ENCODE results near the gene BTNL9. TPM values are rescaled to one million over a fixed set of nuclear protein-coding genes. Genes with fewer than 3 reads are reported as not detected.

Gene BTNL9
- total and polyA plus RNA-seq, 9 of the 15 experiments (the other 6 are each of a cell fraction or from before 2014, with no cell fraction given), result 3.7 to 86.7 (median 29.4) TPM

DNA sequence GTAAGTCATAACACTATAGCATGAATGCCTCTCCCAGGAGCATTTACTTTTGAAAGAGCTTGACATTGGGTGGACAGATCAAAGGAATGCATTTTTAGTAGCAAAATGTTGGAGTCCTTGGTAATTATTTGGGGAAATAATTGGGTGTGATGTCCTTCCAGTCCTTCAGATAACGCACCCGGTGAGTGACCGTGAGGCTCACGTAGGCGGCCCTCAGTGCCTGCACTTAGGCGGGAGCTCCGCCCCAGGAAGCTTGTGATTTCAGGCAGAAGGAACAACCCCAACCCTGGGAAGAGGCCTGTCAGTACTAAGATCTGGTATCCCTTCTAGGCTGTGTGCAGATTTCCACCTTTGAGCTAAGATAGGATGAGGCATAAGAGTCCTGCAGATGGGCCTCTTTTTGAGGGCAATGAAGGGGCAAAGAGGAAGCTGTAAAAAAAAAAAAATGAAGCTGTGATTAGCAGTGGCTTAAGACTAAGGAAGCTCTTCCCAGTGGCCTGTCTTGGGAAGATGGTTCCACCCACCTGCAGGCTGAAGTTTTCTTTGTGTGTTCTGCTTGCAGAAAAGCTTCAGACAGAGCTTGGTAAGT is 14.9 kb downstream of the BTNL9 start:
- H3K27ac ChIP-seq (ENCODE audit: extremely low read depth, low read depth, low read length), result peak overlapping the region; percentile 30; the same call in 2 of the 3 replicates
- no peaks in the 10 kb centered on the region for H3K9me3 ChIP-seq (replicated peaks; ENCODE audit: control insufficient read depth, insufficient read depth, low read depth, low read length)
- H3K4me2 ChIP-seq (ENCODE audit: insufficient read depth, low read length), result peak overlapping the region; percentile 99; the same call in 1 of the 2 replicates
- ATAC-seq (peak; percentile 68), DNase-seq (ENCODE audit: extremely low read depth in 1 of 4, low spot score in 3 of 4) (peak; percentile 43 to 81 (median 56)), FAIRE-seq (peak; percentile 67)
- peak overlapping the region in 1 of 2 experiments; percentile 43; a peak in 2 of 4 replicates for H3K9ac ChIP-seq (ENCODE audit: insufficient read depth in 1 of 2, low read depth in 2 of 2, low read length in 2 of 2)
- no peak overlapping the region; the same call in 1 of the 2 replicates for H3K4me3 ChIP-seq
- WGBS (ENCODE audit: insufficient coverage, low coverage, missing lambda C conversion rate), result 5% methylated on average over 7 of the region's 7 CpGs
- POLR2A ChIA-PET, result interaction anchor here (0.5 to 1.6 kb wide), 13 partner anchors 10 to 844 kb away, joined by 3 to 6 read pairs (median 3); no protein-coding TSS in a partner anchor
- H2AFZ ChIP-seq (ENCODE audit: low read depth, low read length), result no peak overlapping the region
- in situ Hi-C loops (cut with MboI) (no loop called here), intact Hi-C loops (cut with micrococcal nuclease) (loop anchor here (5.0 kb wide), 1 partner anchor 273 kb away; no protein-coding TSS in a partner anchor)
- no peaks in the 10 kb centered on the region for H4K20me1 ChIP-seq (replicated peaks; ENCODE audit: control insufficient read depth, insufficient read depth, low read length)
- no peaks in the 10 kb centered on the region for H3K27me3 ChIP-seq (ENCODE audit: control insufficient read depth in 2 of 2, insufficient read depth in 2 of 2, low read length in 2 of 2)
- H3K36me3 ChIP-seq (ENCODE audit: control insufficient read depth, insufficient read depth, low read length), result peaks cover 39% of the 10 kb centered on the region
- peaks cover 62% of the 10 kb centered on the region for H3K79me2 ChIP-seq (ENCODE audit: control insufficient read depth, insufficient read depth, low read length)
- H3K4me1 ChIP-seq (replicated peaks in 1 of 2; ENCODE audit: control insufficient read depth in 2 of 2, insufficient read depth in 2 of 2, low read length in 2 of 2), result peaks cover 38 to 39% of the 10 kb centered on the region in 2 experiments
- H3K9me1 ChIP-seq (ENCODE audit: control insufficient read depth, insufficient read depth, low read length), result no peaks in the 10 kb centered on the region
- CTCF ChIA-PET (ENCODE audit: low intra/inter-chr PET ratio), result no interaction called here
- BruUV-seq (replicated peaks), result TSS peak; percentile 51
- TF ChIP-seq L3MBTL2 (IDR thresholded peaks at IDR 0.05), result peak; percentile 49; the same call in 1 of the 2 replicates
- no peak for TF ChIP-seq SRSF7 (optimal IDR thresholded peaks at IDR 0.05; ENCODE audit: low read depth, low read length)
- no peak for TF ChIP-seq ZFP36 (IDR thresholded peaks at IDR 0.05; ENCODE audit: low read depth, low read length, partially characterized antibody)
- peak; percentile 41; the same call in 1 of the 2 replicates for TF ChIP-seq ESRRA (IDR thresholded peaks at IDR 0.05; ENCODE audit: borderline replicate concordance, low read depth)
- TF ChIP-seq ARID1B (IDR thresholded peaks at IDR 0.05), result 0 out of 2 replicates have a peak, but pooled peaks have one; percentile 10
- TF ChIP-seq, protein P1, sequence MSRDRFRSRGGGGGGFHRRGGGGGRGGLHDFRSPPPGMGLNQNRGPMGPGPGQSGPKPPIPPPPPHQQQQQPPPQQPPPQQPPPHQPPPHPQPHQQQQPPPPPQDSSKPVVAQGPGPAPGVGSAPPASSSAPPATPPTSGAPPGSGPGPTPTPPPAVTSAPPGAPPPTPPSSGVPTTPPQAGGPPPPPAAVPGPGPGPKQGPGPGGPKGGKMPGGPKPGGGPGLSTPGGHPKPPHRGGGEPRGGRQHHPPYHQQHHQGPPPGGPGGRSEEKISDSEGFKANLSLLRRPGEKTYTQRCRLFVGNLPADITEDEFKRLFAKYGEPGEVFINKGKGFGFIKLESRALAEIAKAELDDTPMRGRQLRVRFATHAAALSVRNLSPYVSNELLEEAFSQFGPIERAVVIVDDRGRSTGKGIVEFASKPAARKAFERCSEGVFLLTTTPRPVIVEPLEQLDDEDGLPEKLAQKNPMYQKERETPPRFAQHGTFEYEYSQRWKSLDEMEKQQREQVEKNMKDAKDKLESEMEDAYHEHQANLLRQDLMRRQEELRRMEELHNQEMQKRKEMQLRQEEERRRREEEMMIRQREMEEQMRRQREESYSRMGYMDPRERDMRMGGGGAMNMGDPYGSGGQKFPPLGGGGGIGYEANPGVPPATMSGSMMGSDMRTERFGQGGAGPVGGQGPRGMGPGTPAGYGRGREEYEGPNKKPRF (IDR thresholded peaks at IDR 0.05; ENCODE audit: low read depth, low read length), result no peak
- TF ChIP-seq ZNF282 (CRISPR knock-in tag; IDR thresholded peaks at IDR 0.05), result no peak
- no peak for TF ChIP-seq HOMEZ (CRISPR knock-in tag; IDR thresholded peaks at IDR 0.05)
- TF ChIP-seq FOXJ2 (tag; IDR thresholded peaks at IDR 0.05), result no peak
- TF ChIP-seq, protein P2, sequence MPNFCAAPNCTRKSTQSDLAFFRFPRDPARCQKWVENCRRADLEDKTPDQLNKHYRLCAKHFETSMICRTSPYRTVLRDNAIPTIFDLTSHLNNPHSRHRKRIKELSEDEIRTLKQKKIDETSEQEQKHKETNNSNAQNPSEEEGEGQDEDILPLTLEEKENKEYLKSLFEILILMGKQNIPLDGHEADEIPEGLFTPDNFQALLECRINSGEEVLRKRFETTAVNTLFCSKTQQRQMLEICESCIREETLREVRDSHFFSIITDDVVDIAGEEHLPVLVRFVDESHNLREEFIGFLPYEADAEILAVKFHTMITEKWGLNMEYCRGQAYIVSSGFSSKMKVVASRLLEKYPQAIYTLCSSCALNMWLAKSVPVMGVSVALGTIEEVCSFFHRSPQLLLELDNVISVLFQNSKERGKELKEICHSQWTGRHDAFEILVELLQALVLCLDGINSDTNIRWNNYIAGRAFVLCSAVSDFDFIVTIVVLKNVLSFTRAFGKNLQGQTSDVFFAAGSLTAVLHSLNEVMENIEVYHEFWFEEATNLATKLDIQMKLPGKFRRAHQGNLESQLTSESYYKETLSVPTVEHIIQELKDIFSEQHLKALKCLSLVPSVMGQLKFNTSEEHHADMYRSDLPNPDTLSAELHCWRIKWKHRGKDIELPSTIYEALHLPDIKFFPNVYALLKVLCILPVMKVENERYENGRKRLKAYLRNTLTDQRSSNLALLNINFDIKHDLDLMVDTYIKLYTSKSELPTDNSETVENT (CRISPR knock-in tag; IDR thresholded peaks at IDR 0.05), result no peak
- TF ChIP-seq GABPB1 (CRISPR knock-in tag; IDR thresholded peaks at IDR 0.05), result no peak
- no peak for TF ChIP-seq DMBX1 (CRISPR knock-in tag; IDR thresholded peaks at IDR 0.05; ENCODE audit: borderline replicate concordance)
